Medulla oblongata (tissue), 1 donor: ENCODE data around the gene MTARC2.
"Not testable (repeated sequence)": the region's sequence is repeated elsewhere in the genome, so short reads cannot be mapped to it uniquely, and the experiment has no call there.

Experiments used
- DNase-seq: peaks from one replicate; pipeline ENCODE4 v3.0.0-alpha.2; 2015; ENCODE audit errors: extremely low spot score

Gene MTARC2

GRCh38 chr1:220748089-220748934 lies at the start of gene MTARC2:
Gene MTARC2, plus strand, starts transcription at chr1:220748322. Its CDS starts 210 bp downstream, at chr1:220748532.
- DNase-seq = peak; percentile 63

- no peak for DNase-seq
These were observed 49.5 kb upstream of the MTARC2 start for GRCh38 chr1:220698607-220699016.

GRCh38 chr1:220699044-220699443 lies 49.1 kb upstream of the MTARC2 start:
- DNase-seq = no peak

GRCh38 chr1:220700556-220701179 lies 47.5 kb upstream of the MTARC2 start:
- peak; percentile 49 for DNase-seq

GRCh38 chr1:220701974-220702373 lies 46.1 kb upstream of the MTARC2 start:
- DNase-seq = no peak

- no peak for DNase-seq
These were observed 45.3 kb upstream of the MTARC2 start for GRCh38 chr1:220702733-220703270.

- DNase-seq = no peak
These were observed 44.8 kb upstream of the MTARC2 start for GRCh38 chr1:220703305-220703704.

- DNase-seq = no peak
These were observed 42.3 kb upstream of the MTARC2 start for GRCh38 chr1:220705782-220706181.

- no peak for DNase-seq
These were observed 41.6 kb upstream of the MTARC2 start for GRCh38 chr1:220706480-220706879.

GRCh38 chr1:220707160-220707559 lies 41.0 kb upstream of the MTARC2 start:
- DNase-seq = no peak

GRCh38 chr1:220708244-220708643 lies 39.9 kb upstream of the MTARC2 start:
- no peak for DNase-seq

GRCh38 chr1:220708936-220709801 lies 39.0 kb upstream of the MTARC2 start:
- DNase-seq = no peak

GRCh38 chr1:220710333-220710732 lies 37.8 kb upstream of the MTARC2 start:
- no peak for DNase-seq

- no peak for DNase-seq
These were observed 36.9 kb upstream of the MTARC2 start for GRCh38 chr1:220711056-220711809.

- DNase-seq = not testable (repeated sequence)
These were observed 32.1 kb upstream of the MTARC2 start for GRCh38 chr1:220715986-220716385.

- DNase-seq = no peak
These were observed 30.1 kb upstream of the MTARC2 start for GRCh38 chr1:220717800-220718640.

- DNase-seq = not testable (repeated sequence)
These were observed 26.9 kb upstream of the MTARC2 start for GRCh38 chr1:220721266-220721665.

GRCh38 chr1:220726634-220727033 lies 21.5 kb upstream of the MTARC2 start:
- no peak for DNase-seq

- DNase-seq = no peak
These were observed 20.6 kb upstream of the MTARC2 start for GRCh38 chr1:220727519-220727918.

GRCh38 chr1:220730486-220730885 lies 17.6 kb upstream of the MTARC2 start:
- no peak for DNase-seq
